Retinal pigment epithelial cell (primary cell): ENCODE measurements around the gene HOXB1.

Experiments used
- DNase-seq: peaks from one replicate; pipeline ENCODE4 v3.0.0-alpha.2; 2010; ENCODE audit warnings: low read depth
- H3K4me3 ChIP-seq: 2 replicates; pipeline ENCODE4 v1.5.1; 2011; ENCODE audit warnings: mild to moderate bottlenecking, low read length, control low read depth, moderate library complexity
- CTCF ChIP-seq: conservative IDR thresholded peaks from 2 replicates; pipeline ENCODE4 v1.5.1; 2011; ENCODE audit warnings: low read depth, low read length, control low read depth, inconsistent platforms

Gene HOXB1

GRCh38 chr17:48530208-48530886 is 464 bp downstream of the HOXB1 start:
- no peak for TF ChIP-seq CTCF
- no peak overlapping the region for H3K4me3 ChIP-seq
- no peak for DNase-seq

- DNase-seq: no peak
- no peak overlapping the region for H3K4me3 ChIP-seq
- TF ChIP-seq CTCF: no peak
These were observed 1.2 kb downstream of the HOXB1 start for GRCh38 chr17:48529683-48530009.

- no peak overlapping the region for H3K4me3 ChIP-seq
- TF ChIP-seq CTCF: no peak
- DNase-seq: no peak
These were observed 1.7 kb downstream of the HOXB1 start for GRCh38 chr17:48528936-48529682.

GRCh38 chr17:48528153-48528935 is 2.5 kb downstream of the HOXB1 start:
- no peak for DNase-seq
- no peak overlapping the region for H3K4me3 ChIP-seq
- TF ChIP-seq CTCF: no peak

- no peak for TF ChIP-seq CTCF
- no peak for DNase-seq
- H3K4me3 ChIP-seq: no peak overlapping the region
These were observed 3.3 kb downstream of the HOXB1 start for GRCh38 chr17:48527547-48527932.

- DNase-seq: no peak
- TF ChIP-seq CTCF: no peak
- H3K4me3 ChIP-seq: no peak overlapping the region
These were observed 3.9 kb downstream of the HOXB1 start for GRCh38 chr17:48526608-48527546.
